ENCODE measurements around the gene ZIC2. TPM values are rescaled to one million over a fixed set of nuclear protein-coding genes. Genes with fewer than 3 reads are reported as not detected.

Gene ZIC2
- polyA plus RNA-seq, 1 donor: 0.18 TPM

DNA sequence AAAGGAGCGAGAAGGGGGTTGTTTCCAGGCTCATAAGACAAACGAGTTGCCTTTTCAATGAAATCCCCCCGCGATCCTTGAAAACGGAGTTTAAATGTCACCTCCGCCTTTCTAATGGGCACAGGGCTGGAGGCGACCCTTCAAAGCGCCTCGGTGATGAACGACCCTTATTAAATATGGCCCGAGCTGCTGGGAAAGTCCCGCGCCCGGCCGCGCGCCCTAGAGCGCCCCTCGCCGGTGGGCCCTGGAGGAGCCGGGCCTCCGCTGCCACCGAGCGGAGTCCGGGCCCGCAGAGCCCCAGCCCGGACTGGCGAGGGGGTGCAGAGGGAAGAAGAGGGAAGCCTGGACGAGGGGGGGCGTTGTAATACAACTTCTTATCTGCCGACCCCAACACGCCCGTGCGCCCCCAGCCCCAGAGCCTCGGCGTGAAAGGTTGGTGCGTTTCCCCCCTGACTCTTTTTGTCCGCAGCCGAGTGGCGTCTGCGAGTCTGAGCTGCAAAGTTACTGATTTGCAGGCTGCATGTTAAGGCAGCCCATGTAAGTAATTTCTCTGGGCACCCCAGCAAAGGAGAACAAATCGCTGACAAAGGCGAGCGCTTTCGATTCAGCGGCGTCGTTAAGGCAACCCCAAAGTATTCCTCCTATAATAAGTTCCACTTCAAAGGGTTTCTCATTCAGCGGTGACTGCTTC is 21.9 kb upstream of the ZIC2 start:
- no peak for DNase-seq

GRCh38 chr13:99960663-99961311 is 20.8 kb upstream of the ZIC2 start:
- no peak for DNase-seq

DNA sequence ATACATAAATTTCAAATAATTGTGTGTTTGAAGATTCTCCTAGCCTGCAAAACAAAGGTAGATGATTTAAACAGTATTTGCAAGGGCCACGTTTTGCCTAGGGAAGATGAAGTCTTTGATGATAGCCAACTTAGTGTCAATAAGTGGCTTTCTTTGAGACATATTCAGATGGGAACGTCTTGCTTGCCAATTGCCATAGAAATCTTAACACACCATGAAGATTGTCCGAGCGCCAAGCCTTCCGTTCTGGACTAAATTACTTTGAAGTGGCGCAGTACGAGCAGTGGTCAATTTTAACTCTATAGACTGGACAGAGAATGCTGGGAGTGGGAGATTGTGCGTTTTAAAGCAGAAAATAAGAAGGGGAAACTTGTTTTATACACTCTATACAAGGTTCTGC is 19.9 kb upstream of the ZIC2 start:
- no peak for DNase-seq

- DNase-seq: no peak
Measured at GRCh38 chr13:99962242-99962641, 19.3 kb upstream of the ZIC2 start.

- DNase-seq: no peak
Measured at GRCh38 chr13:99963816-99964339, 17.7 kb upstream of the ZIC2 start.

- no peak for DNase-seq
Measured at GRCh38 chr13:99965329-99966000, 16.1 kb upstream of the ZIC2 start.

DNA sequence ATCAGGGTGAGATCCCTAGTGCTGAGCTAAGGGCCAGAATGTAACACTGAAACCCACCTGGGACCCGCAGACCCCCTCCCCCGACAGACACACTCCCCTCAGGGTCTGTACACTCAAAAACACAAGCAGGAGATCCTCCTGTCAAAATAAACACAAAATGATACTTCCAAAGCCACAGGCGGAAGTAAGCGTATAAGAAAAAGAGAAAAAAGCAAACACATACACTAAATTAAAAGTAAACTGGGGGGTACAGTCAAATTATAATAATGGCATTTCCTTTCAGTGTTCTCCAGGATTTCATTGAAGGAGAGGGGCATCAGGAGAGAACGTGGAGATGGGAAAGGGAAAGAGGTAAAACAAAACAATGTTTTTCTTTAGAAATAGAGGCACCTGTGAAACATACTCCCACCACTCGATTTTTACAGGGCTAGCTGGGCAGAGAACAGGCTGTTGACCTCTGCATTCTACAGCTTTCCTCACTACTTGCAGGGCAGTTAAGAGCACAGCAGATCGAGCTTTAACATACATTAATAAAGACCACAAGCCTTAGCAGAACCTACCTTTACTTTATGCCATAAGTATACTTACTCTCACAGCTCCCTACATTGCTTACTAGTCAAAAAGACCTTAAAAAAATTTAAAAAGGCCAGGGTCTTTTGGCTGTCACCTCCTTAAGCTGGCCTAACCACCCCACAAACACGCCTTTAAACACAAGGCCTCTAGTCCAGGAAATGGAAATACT is 15.3 kb upstream of the ZIC2 start:
- DNase-seq: no peak

DNA sequence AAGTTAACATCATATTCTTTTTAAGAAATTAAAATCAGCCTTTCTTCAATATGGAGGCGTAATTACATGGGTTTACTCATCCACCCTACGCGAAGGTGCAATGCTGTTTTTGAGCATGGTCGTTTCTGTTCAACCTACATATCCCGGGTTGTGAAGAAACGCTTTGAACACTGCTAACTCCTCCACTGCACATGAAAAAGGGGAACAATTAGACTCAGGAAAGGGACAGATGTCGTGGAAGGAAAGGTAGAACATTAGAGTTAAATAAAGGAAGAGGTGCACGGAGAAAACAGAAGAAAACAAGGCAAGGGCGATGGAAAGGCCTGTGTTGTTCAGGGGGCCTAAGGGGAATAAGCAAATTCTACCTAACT is 14.1 kb upstream of the ZIC2 start:
- no peak for DNase-seq

GRCh38 chr13:99967869-99968520 is 13.6 kb upstream of the ZIC2 start:
- DNase-seq: no peak

DNA sequence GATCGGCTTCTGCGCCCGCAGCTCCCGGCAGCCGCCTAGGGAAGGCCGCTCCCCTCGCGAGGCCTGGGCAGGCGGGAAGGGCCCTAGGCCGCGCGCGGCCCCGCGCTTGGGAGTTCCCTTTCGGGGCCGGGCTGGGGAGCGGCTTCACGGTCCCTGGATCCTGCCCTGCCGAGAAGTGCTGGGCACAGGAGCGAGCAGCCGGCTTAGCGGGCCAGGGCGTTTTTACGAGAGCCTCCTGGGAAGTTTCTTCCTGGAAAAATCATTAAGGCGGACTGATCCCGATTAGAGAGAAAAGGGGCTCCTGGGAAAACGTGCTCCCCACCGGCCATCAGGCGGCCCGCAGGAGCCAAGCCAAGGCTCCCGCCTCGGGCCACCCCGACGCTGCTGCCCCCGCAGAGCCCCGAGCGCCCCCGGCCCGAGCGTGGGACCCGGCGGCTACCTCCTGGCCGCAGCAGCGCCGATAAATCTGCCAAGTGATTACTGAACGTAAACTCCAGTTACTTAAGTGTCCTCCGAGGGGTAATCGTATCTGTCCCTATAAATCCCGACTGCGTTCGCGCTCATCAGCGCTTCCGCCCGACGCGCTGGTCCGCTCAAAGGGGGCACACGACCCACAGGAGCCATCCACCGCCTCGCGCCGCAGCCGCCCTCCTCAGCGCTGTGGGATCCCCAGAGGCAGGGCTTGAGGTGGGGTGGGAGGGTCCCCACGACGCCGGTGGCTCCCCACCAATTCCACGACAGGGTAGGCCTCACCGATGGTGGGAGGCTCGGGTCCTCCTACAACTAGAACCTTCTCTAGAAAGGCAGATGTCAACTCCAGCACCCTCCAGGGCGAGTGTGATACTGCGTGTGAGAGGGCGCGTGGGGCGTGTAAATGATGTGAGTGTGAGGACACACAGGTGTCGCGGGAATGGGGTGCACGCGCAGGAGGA is 12.8 kb upstream of the ZIC2 start:
- no peak for DNase-seq

- DNase-seq: no peak
Measured at GRCh38 chr13:99969453-99969918, 12.1 kb upstream of the ZIC2 start.

- no peak for DNase-seq
Measured at GRCh38 chr13:99969919-99970650, 11.5 kb upstream of the ZIC2 start.

- DNase-seq: no peak
Measured at GRCh38 chr13:99970651-99971575, 10.7 kb upstream of the ZIC2 start.

- no peak for DNase-seq
Measured at GRCh38 chr13:99971576-99972189, 9.9 kb upstream of the ZIC2 start, which contains the start of gene ZIC5. Gene ZIC5, minus strand, starts transcription at chr13:99971767. Its CDS starts 164 bp downstream, at chr13:99971603.

- no peak for DNase-seq
Measured at GRCh38 chr13:99972190-99972731, 9.3 kb upstream of the ZIC2 start.

DNA sequence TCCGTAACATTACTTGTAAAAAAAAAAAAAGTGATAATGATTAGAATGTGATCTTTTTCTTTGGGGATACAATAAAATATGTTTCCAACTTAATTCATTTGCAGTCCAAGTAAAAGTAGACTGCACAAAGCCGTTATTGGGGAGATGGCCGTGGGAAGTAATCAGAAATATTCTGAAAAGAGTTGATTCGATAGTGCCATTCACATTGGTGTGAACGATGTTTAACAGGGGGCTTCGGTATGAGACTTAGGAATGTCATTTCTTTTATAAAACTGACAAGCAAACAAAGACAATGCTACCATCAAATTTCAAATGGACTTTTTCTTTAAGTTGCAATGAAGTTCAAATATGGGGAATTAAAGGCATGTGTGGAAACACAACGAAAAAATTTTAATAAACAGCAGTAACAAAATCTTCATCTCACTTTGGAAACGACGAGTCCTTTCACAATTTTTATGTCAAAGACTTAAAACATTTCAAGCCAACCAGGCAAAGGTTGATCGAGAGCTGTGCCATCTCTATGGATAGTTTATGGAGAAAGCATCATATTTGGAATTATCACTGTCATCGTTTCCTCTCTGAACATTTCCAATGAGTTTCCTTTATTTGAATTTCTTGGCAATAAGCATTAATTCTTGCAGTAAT is 8.3 kb upstream of the ZIC2 start:
- no peak for DNase-seq

- DNase-seq: no peak
Measured at GRCh38 chr13:99973808-99974185, 7.8 kb upstream of the ZIC2 start.
